ENCODE measurements around the gene NDUFS2.
A peak's percentile ranks its signal among the peaks of the same experiment; 100 is the strongest.

DNA sequence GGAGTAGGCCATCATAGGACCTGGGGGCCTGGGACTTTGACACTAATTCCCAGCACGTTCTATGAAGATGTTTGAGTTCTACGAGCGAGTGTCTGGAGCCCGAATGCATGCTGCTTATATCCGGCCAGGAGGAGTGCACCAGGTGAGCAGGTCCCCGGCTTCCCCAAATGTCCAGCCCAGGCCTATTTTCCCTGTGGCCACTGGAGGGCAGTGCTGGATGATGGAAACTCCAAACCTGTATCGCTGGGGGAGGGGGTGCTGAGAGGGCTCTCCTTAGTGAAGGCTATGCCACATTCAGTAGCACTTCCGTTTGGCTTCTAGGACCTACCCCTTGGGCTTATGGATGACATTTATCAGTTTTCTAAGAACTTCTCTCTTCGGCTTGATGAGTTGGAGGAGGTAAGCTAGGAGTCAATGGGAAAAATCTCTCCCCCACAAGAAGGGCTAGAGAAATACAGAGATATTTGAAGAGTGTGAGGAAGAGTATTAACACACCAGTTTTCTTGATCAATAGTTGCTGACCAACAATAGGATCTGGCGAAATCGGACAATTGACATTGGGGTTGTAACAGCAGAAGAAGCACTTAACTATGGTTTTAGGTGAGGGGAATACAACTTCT is 7.7 kb downstream of the NDUFS2 start:
- TF ChIP-seq TEAD4 (IDR thresholded peaks at IDR 0.05) (no peak), CEBPB (IDR thresholded peaks at IDR 0.05) (no peak), REST (IDR thresholded peaks at IDR 0.05; ENCODE audit: low read depth) (no peak), NFIC (IDR thresholded peaks at IDR 0.05) (no peak), YY1 (IDR thresholded peaks at IDR 0.05; ENCODE audit: low read depth) (no peak), EP300 (IDR thresholded peaks at IDR 0.05; ENCODE audit: borderline replicate concordance) (no peak), RAD21 (IDR thresholded peaks at IDR 0.05; ENCODE audit: low read depth) (peak; percentile 78), EGR1 (IDR thresholded peaks at IDR 0.05) (no peak), ZBTB7A (IDR thresholded peaks at IDR 0.05; ENCODE audit: low read depth) (no peak)

All from Ishikawa (cell line).